HEK293 (cell line): ENCODE measurements around the gene MRPL28.
A peak's percentile ranks its signal among the peaks of the same experiment; 100 is the strongest.

Source experiments
- ATF2 ChIP-seq: fragments of 450-650 bp; formaldehyde crosslinking; IDR thresholded peaks from 2 replicates; pipeline ENCODE4 v1.5.1; 2016; ENCODE audit warnings: missing biosample characterization, missing genetic modification characterization, low read depth
- EGR2 ChIP-seq: fragments of 450-650 bp; formaldehyde crosslinking; IDR thresholded peaks from 2 replicates; pipeline ENCODE4 v1.5.1; 2016; ENCODE audit warnings: low read depth, missing biosample characterization, missing genetic modification characterization
- FEZF1 ChIP-seq: fragments of 450-650 bp; formaldehyde crosslinking; IDR thresholded peaks from 2 replicates; pipeline ENCODE4 v1.5.1; 2016; ENCODE audit warnings: missing biosample characterization, missing genetic modification characterization
- GFI1B ChIP-seq: fragments of 450-650 bp; formaldehyde crosslinking; IDR thresholded peaks from 2 replicates; pipeline ENCODE4 v1.5.1; 2016; ENCODE audit warnings: missing biosample characterization, missing genetic modification characterization
- KLF10 ChIP-seq: fragments of 450-650 bp; IDR thresholded peaks from 2 replicates; pipeline ENCODE4 v1.5.1; 2018; ENCODE audit warnings: missing biosample characterization, mild to moderate bottlenecking, missing genetic modification characterization
- KLF17 ChIP-seq: fragments of 450-650 bp; formaldehyde crosslinking; IDR thresholded peaks from 2 replicates; pipeline ENCODE4 v1.5.1; 2016; ENCODE audit warnings: missing biosample characterization, missing genetic modification characterization
- KLF9 ChIP-seq: fragments of 450-650 bp; formaldehyde crosslinking; IDR thresholded peaks from 2 replicates; pipeline ENCODE4 v1.5.1; 2016; ENCODE audit warnings: missing biosample characterization, missing genetic modification characterization, low read depth
- PRDM10 ChIP-seq: fragments of 450-650 bp; formaldehyde crosslinking; IDR thresholded peaks from 2 replicates; pipeline ENCODE4 v1.5.1; 2016; ENCODE audit warnings: missing biosample characterization, missing genetic modification characterization
- SCRT2 ChIP-seq: fragments of 450-650 bp; formaldehyde crosslinking; IDR thresholded peaks from 2 replicates; pipeline ENCODE4 v1.5.1; 2016; ENCODE audit warnings: missing biosample characterization, missing genetic modification characterization
- SETDB1 ChIP-seq: IDR thresholded peaks from one replicate; pipeline ENCODE4 v1.6.1; 2017; ENCODE audit warnings: mild to moderate bottlenecking, low read length, moderate library complexity, mixed read lengths; ENCODE audit not compliant: insufficient read length
- YY2 ChIP-seq: fragments of 450-650 bp; formaldehyde crosslinking; IDR thresholded peaks from 2 replicates; pipeline ENCODE4 v1.5.1; 2016; ENCODE audit warnings: missing biosample characterization, missing genetic modification characterization
- ZFHX2 ChIP-seq: fragments of 450-650 bp; formaldehyde crosslinking; conservative IDR thresholded peaks from 2 replicates; pipeline ENCODE4 v1.5.1; 2016; ENCODE audit warnings: missing biosample characterization, missing genetic modification characterization
- ZIC2 ChIP-seq: fragments of 450-650 bp; formaldehyde crosslinking; IDR thresholded peaks from 2 replicates; pipeline ENCODE4 v1.5.1; 2016; ENCODE audit warnings: missing biosample characterization, missing genetic modification characterization
- ZNF114 ChIP-seq: fragments of 450-650 bp; formaldehyde crosslinking; IDR thresholded peaks from 2 replicates; pipeline ENCODE4 v1.5.0; 2017; ENCODE audit warnings: missing biosample characterization, missing genetic modification characterization
- ZNF132 ChIP-seq: fragments of 450-650 bp; formaldehyde crosslinking; IDR thresholded peaks from 2 replicates; pipeline ENCODE4 v1.5.1; 2017; ENCODE audit warnings: missing biosample characterization, missing genetic modification characterization, borderline replicate concordance
- ZNF18 ChIP-seq: fragments of 450-650 bp; formaldehyde crosslinking; IDR thresholded peaks from 2 replicates; pipeline ENCODE4 v1.5.1; 2016; ENCODE audit warnings: missing biosample characterization, missing genetic modification characterization
- ZNF2 ChIP-seq: fragments of 450-650 bp; formaldehyde crosslinking; IDR thresholded peaks from 2 replicates; pipeline ENCODE4 v1.5.1; 2016; ENCODE audit warnings: missing biosample characterization, missing genetic modification characterization
- ZNF248 ChIP-seq: fragments of 450-650 bp; formaldehyde crosslinking; IDR thresholded peaks from 2 replicates; pipeline ENCODE4 v1.5.1; 2017; ENCODE audit warnings: missing biosample characterization, missing genetic modification characterization
- ZNF302 ChIP-seq: fragments of 450-650 bp; formaldehyde crosslinking; IDR thresholded peaks from 2 replicates; pipeline ENCODE4 v1.5.1; 2016; ENCODE audit warnings: missing biosample characterization, missing genetic modification characterization, low read depth
- ZNF362 ChIP-seq: fragments of 450-650 bp; formaldehyde crosslinking; IDR thresholded peaks from 2 replicates; pipeline ENCODE4 v1.5.1; 2016; ENCODE audit warnings: missing biosample characterization, missing genetic modification characterization
- ZNF391 ChIP-seq: fragments of 450-650 bp; formaldehyde crosslinking; IDR thresholded peaks from 2 replicates; pipeline ENCODE4 v1.5.1; 2016; ENCODE audit warnings: low read depth, missing biosample characterization, missing genetic modification characterization, borderline replicate concordance
- ZNF416 ChIP-seq: fragments of 450-650 bp; formaldehyde crosslinking; IDR thresholded peaks from 2 replicates; pipeline ENCODE4 v1.5.1; 2016; ENCODE audit warnings: missing biosample characterization, missing genetic modification characterization
- ZNF449 ChIP-seq: fragments of 450-650 bp; formaldehyde crosslinking; IDR thresholded peaks from 2 replicates; pipeline ENCODE4 v1.5.1; 2017; ENCODE audit warnings: missing biosample characterization, mild to moderate bottlenecking, missing genetic modification characterization, moderate library complexity
- ZNF510 ChIP-seq: fragments of 450-650 bp; formaldehyde crosslinking; IDR thresholded peaks from 2 replicates; pipeline ENCODE4 v1.5.1; 2018; ENCODE audit warnings: mild to moderate bottlenecking, missing genetic modification characterization, missing biosample characterization; ENCODE audit not compliant: insufficient replicate concordance
- ZNF549 ChIP-seq: fragments of 450-650 bp; IDR thresholded peaks from 2 replicates; pipeline ENCODE4 v1.5.1; 2018; ENCODE audit warnings: missing biosample characterization, missing genetic modification characterization, mild to moderate bottlenecking, inconsistent platforms, moderate library complexity
- ZNF600 ChIP-seq: fragments of 450-650 bp; formaldehyde crosslinking; IDR thresholded peaks from 2 replicates; pipeline ENCODE4 v1.5.1; 2016; ENCODE audit warnings: missing biosample characterization, missing genetic modification characterization
- ZNF791 ChIP-seq: fragments of 450-650 bp; formaldehyde crosslinking; IDR thresholded peaks from 2 replicates; pipeline ENCODE4 v1.5.1; 2016; ENCODE audit warnings: missing biosample characterization, missing genetic modification characterization
- ZNF792 ChIP-seq: fragments of 450-650 bp; formaldehyde crosslinking; IDR thresholded peaks from 2 replicates; pipeline ENCODE4 v1.5.1; 2016; ENCODE audit warnings: missing biosample characterization, missing genetic modification characterization
- ZSCAN30 ChIP-seq: fragments of 450-650 bp; IDR thresholded peaks from 2 replicates; pipeline ENCODE4 v1.5.1; 2018; ENCODE audit warnings: missing biosample characterization, mild to moderate bottlenecking, missing genetic modification characterization, moderate library complexity

The MRPL28 gene

GRCh38 chr16:324451-325334 lies 45.6 kb downstream of the MRPL28 start (continued):
- TF ChIP-seq PRDM10 (tag by site-specific recombination) (peak; percentile 91), ZNF2 (tag by site-specific recombination) (peak; percentile 69; the same call in 1 of the 2 replicates), KLF17 (tag by site-specific recombination) (peak; percentile 100), KLF10 (tag by site-specific recombination) (no peak; the same call in none of the 2 replicates), ZNF791 (tag by site-specific recombination) (no peak), SCRT2 (tag by site-specific recombination) (peak; percentile 96), ZNF18 (tag by site-specific recombination) (peak; percentile 76), SETDB1 (no peak), ZNF600 (tag by site-specific recombination) (peak; percentile 94), ZNF792 (tag by site-specific recombination) (no peak), ZNF549 (tag by site-specific recombination) (no peak), ZSCAN30 (tag by site-specific recombination) (peak; percentile 45; the same call in 1 of the 2 replicates), ATF2 (tag by site-specific recombination) (0 out of 2 replicates have a peak, but pooled peaks have one; percentile 5), ZNF449 (tag by site-specific recombination) (peak; percentile 55), ZNF114 (tag by site-specific recombination) (no peak), GFI1B (tag by site-specific recombination) (peak; percentile 75; the same call in 1 of the 2 replicates), FEZF1 (tag by site-specific recombination) (peak; percentile 91), YY2 (tag by site-specific recombination) (no peak), ZIC2 (tag by site-specific recombination) (peak; percentile 97), ZNF510 (tag by site-specific recombination) (no peak), ZNF248 (tag by site-specific recombination) (no peak), ZNF362 (tag by site-specific recombination) (no peak), KLF9 (tag by site-specific recombination) (peak; percentile 28), EGR2 (tag by site-specific recombination) (peak; percentile 90), ZNF391 (tag by site-specific recombination) (peak; percentile 70; the same call in 1 of the 2 replicates), ZNF302 (tag by site-specific recombination) (no peak), ZFHX2 (tag by site-specific recombination) (peak; percentile 85), ZNF416 (tag by site-specific recombination) (no peak), ZNF132 (tag by site-specific recombination) (no peak)
